GM23338 (cell line): Measurements from ENCODE around the gene CWC27. TPM values are rescaled to one million over a fixed set of nuclear protein-coding genes. Genes with fewer than 3 reads are reported as not detected.

Experiments used
- ATAC-seq: fragments of 200-7000 bp; cut with Tn5 transposase; 3 replicates; pipeline ENCODE4 v1.9.1; 2020
- DNase-seq: peaks from one replicate; pipeline ENCODE4 v3.0.0-alpha.2; 2015; ENCODE audit warnings: low spot score
- H2AFZ ChIP-seq: fragments of 200-600 bp; sonication (generic); 2 replicates; pipeline ENCODE4 v1.8.0; 2016; ENCODE audit warnings: antibody characterized with exemption, mild to moderate bottlenecking, moderate library complexity
- H3F3A ChIP-seq: fragments of 200-600 bp; sonication (generic); replicated peaks from 2 replicates; pipeline ENCODE4 v1.8.0; 2017; ENCODE audit warnings: antibody characterized with exemption, mixed run types, low read depth
- H3K27ac ChIP-seq: fragments of 200-600 bp; sonication (generic); 2 replicates; pipeline ENCODE4 v1.6.1; 2016; ENCODE audit warnings: low read depth
- H3K27me3 ChIP-seq: fragments of 200-600 bp; sonication (generic); 2 replicates; pipeline ENCODE4 v1.8.0; 2016; ENCODE audit warnings: mild to moderate bottlenecking, mixed run types, moderate library complexity; ENCODE audit not compliant: insufficient read depth
- H3K36me3 ChIP-seq: fragments of 200-600 bp; sonication (generic); 2 replicates; pipeline ENCODE4 v1.8.0; 2016; ENCODE audit warnings: mild to moderate bottlenecking; ENCODE audit not compliant: insufficient read depth
- H3K4me1 ChIP-seq: fragments of 200-600 bp; sonication (generic); 2 replicates; pipeline ENCODE4 v1.8.0; 2016; ENCODE audit warnings: mild to moderate bottlenecking, moderate library complexity; ENCODE audit not compliant: insufficient read depth
- H3K4me2 ChIP-seq: fragments of 200-600 bp; sonication (generic); 2 replicates; pipeline ENCODE4 v1.7.1; 2017; ENCODE audit warnings: mixed run types
- H3K4me3 ChIP-seq: fragments of 200-600 bp; sonication (generic); 2 replicates; pipeline ENCODE4 v1.6.1; 2016; ENCODE audit warnings: mixed run types
- H3K79me2 ChIP-seq: fragments of 200-600 bp; sonication (generic); replicated peaks from 2 replicates; pipeline ENCODE4 v1.8.0; 2017; ENCODE audit warnings: mild to moderate bottlenecking; ENCODE audit not compliant: insufficient read depth
- H3K9me2 ChIP-seq: fragments of 200-600 bp; sonication (generic); 2 replicates; pipeline ENCODE4 v1.8.0; 2017; ENCODE audit not compliant: insufficient read depth
- H4K20me1 ChIP-seq: fragments of 200-600 bp; sonication (generic); replicated peaks from 2 replicates; pipeline ENCODE4 v1.8.0; 2017; ENCODE audit warnings: mild to moderate bottlenecking; ENCODE audit not compliant: insufficient read depth
- H3K27ac Mint-ChIP-seq: 2 replicates; pipeline ENCODE4 v1.8.0; 2020; ENCODE audit warnings: inconsistent platforms, mild to moderate bottlenecking, moderate library complexity, mixed read lengths
- H3K27me3 Mint-ChIP-seq: 3 replicates; pipeline ENCODE4 v1.8.0; 2022; ENCODE audit warnings: low read depth, mild to moderate bottlenecking, moderate library complexity, mixed read lengths, inconsistent platforms; ENCODE audit not compliant: insufficient read depth, poor library complexity
- H3K36me3 Mint-ChIP-seq: 3 replicates; pipeline ENCODE4 v1.8.0; 2021; ENCODE audit warnings: low read depth, mild to moderate bottlenecking, inconsistent platforms, moderate library complexity, mixed read lengths
- H3K4me1 Mint-ChIP-seq: 3 replicates; pipeline ENCODE4 v1.8.0; 2020; ENCODE audit warnings: mild to moderate bottlenecking, inconsistent platforms, mixed read lengths
- H3K4me3 Mint-ChIP-seq: 3 replicates; pipeline ENCODE4 v1.8.0; 2021; ENCODE audit warnings: moderate library complexity, mild to moderate bottlenecking, inconsistent platforms, mixed read lengths
- H3K9me3 Mint-ChIP-seq: 3 replicates; pipeline ENCODE4 v1.8.0; 2020; ENCODE audit warnings: moderate library complexity, mild to moderate bottlenecking, inconsistent platforms, mixed read lengths
- CREB1 ChIP-seq: fragments of 250-450 bp; sonication (Bioruptor Pico); IDR thresholded peaks from 2 replicates; pipeline ENCODE4 v1.5.0; 2020; ENCODE audit warnings: low read depth, mild to moderate bottlenecking, moderate library complexity
- EZH2 ChIP-seq: fragments of 200-600 bp; sonication (generic); IDR thresholded peaks from one replicate; pipeline ENCODE4 v1.8.0; 2017; ENCODE audit warnings: antibody characterized with exemption, mild to moderate bottlenecking, low read depth; ENCODE audit not compliant: unreplicated experiment
- EZH2phosphoT487 ChIP-seq: fragments of 200-600 bp; sonication (generic); IDR thresholded peaks from one replicate; pipeline ENCODE4 v1.8.1; 2018; ENCODE audit warnings: antibody characterized with exemption; ENCODE audit not compliant: unreplicated experiment
- JUNB ChIP-seq: IDR thresholded peaks from one replicate; pipeline ENCODE4 v1.6.1; 2016; ENCODE audit warnings: antibody characterized with exemption; ENCODE audit not compliant: unreplicated experiment
- POLR2AphosphoS5 ChIP-seq: IDR thresholded peaks from 2 replicates; pipeline ENCODE4 v1.6.1; 2016; ENCODE audit warnings: antibody characterized with exemption, low read depth
- STAT1 ChIP-seq: IDR thresholded peaks from one replicate; pipeline ENCODE4 v1.6.1; 2016; ENCODE audit warnings: antibody characterized with exemption; ENCODE audit not compliant: unreplicated experiment
- ZNF114 ChIP-seq: fragments of 250-450 bp; sonication (Bioruptor Pico); IDR thresholded peaks from 2 replicates; pipeline ENCODE4 v1.5.0; 2020; ENCODE audit warnings: mild to moderate bottlenecking, moderate library complexity
- ZNF331 ChIP-seq: fragments of 250-450 bp; sonication (Bioruptor Pico); IDR thresholded peaks from 2 replicates; pipeline ENCODE4 v1.5.0; 2020; ENCODE audit warnings: low read depth, mild to moderate bottlenecking, moderate library complexity
- ZNF462 ChIP-seq: fragments of 250-450 bp; sonication (Bioruptor Pico); IDR thresholded peaks from 2 replicates; pipeline ENCODE4 v1.5.0; 2020; ENCODE audit warnings: mild to moderate bottlenecking, moderate library complexity
- polyA plus RNA-seq: library from polyadenylated mRNA; unstranded; fragments of >200 nt; fragmentation: Nextera tagmentation; extraction: Ambion mirVana; gene quantifications from 2 replicates; pipeline ENCODE4 v1.2.1, GENCODE V29; 2016
- total RNA-seq: library from RNA; depleted of rRNA; stranded (reverse); fragments of >200 nt; shearing (Covaris generic); gene quantifications from 2 replicates; pipeline ENCODE4 v1.2.3, GENCODE V29; 2014
- TF ChIP-seq, protein P1 (sequence below): IDR thresholded peaks from 2 replicates; pipeline ENCODE4 v1.6.1; 2016; ENCODE audit warnings: antibody characterized with exemption
- TF ChIP-seq, protein P2 (sequence below): IDR thresholded peaks from one replicate; pipeline ENCODE4 v1.6.1; 2018; ENCODE audit warnings: antibody characterized with exemption; ENCODE audit not compliant: unreplicated experiment

CWC27 gene
- total and polyA plus RNA-seq, 2 experiments from 2014 or later = 27.7 to 115 TPM

- H3K9me2 ChIP-seq = no peaks in the 10 kb centered on the region
- no peak overlapping the region for H3K4me3 Mint-ChIP-seq
- no peak overlapping the region for H3K4me3 ChIP-seq
- ATAC-seq = no peak
- no peak overlapping the region for H3K4me2 ChIP-seq
- H3F3A ChIP-seq = no peaks in the 10 kb centered on the region
- H3K36me3 Mint-ChIP-seq = peaks cover 13% of the 10 kb centered on the region; the same call in 2 of the 3 replicates
- H4K20me1 ChIP-seq = no peaks in the 10 kb centered on the region
- H3K36me3 ChIP-seq = no peaks in the 10 kb centered on the region
- no peak for TF ChIP-seq EZH2phosphoT487
- no peak for TF ChIP-seq ZNF331
- no peak for TF ChIP-seq STAT1
- no peak for TF ChIP-seq CREB1 (CRISPR knock-in tag)
- no peak for TF ChIP-seq POLR2AphosphoS5
- TF ChIP-seq, protein P1, sequence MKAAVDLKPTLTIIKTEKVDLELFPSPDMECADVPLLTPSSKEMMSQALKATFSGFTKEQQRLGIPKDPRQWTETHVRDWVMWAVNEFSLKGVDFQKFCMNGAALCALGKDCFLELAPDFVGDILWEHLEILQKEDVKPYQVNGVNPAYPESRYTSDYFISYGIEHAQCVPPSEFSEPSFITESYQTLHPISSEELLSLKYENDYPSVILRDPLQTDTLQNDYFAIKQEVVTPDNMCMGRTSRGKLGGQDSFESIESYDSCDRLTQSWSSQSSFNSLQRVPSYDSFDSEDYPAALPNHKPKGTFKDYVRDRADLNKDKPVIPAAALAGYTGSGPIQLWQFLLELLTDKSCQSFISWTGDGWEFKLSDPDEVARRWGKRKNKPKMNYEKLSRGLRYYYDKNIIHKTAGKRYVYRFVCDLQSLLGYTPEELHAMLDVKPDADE = no peak
- TF ChIP-seq EZH2 = no peak
- no peak for TF ChIP-seq ZNF114 (CRISPR knock-in tag)
- no peak for TF ChIP-seq ZNF462 (CRISPR knock-in tag)
- TF ChIP-seq JUNB = no peak
- TF ChIP-seq, protein P2, sequence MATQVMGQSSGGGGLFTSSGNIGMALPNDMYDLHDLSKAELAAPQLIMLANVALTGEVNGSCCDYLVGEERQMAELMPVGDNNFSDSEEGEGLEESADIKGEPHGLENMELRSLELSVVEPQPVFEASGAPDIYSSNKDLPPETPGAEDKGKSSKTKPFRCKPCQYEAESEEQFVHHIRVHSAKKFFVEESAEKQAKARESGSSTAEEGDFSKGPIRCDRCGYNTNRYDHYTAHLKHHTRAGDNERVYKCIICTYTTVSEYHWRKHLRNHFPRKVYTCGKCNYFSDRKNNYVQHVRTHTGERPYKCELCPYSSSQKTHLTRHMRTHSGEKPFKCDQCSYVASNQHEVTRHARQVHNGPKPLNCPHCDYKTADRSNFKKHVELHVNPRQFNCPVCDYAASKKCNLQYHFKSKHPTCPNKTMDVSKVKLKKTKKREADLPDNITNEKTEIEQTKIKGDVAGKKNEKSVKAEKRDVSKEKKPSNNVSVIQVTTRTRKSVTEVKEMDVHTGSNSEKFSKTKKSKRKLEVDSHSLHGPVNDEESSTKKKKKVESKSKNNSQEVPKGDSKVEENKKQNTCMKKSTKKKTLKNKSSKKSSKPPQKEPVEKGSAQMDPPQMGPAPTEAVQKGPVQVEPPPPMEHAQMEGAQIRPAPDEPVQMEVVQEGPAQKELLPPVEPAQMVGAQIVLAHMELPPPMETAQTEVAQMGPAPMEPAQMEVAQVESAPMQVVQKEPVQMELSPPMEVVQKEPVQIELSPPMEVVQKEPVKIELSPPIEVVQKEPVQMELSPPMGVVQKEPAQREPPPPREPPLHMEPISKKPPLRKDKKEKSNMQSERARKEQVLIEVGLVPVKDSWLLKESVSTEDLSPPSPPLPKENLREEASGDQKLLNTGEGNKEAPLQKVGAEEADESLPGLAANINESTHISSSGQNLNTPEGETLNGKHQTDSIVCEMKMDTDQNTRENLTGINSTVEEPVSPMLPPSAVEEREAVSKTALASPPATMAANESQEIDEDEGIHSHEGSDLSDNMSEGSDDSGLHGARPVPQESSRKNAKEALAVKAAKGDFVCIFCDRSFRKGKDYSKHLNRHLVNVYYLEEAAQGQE = no peak
- peaks cover 12% of the 10 kb centered on the region for H3K4me1 Mint-ChIP-seq
- H2AFZ ChIP-seq = no peak overlapping the region
- DNase-seq = no peak
- H3K27ac ChIP-seq = no peak overlapping the region
- H3K79me2 ChIP-seq = no peaks in the 10 kb centered on the region; the same call in 1 of the 2 replicates
- H3K9me3 Mint-ChIP-seq = peaks cover 4% of the 10 kb centered on the region; the same call in 1 of the 3 replicates
- no peaks in the 10 kb centered on the region for H3K27me3 ChIP-seq
- H3K4me1 ChIP-seq = peaks cover 13% of the 10 kb centered on the region
- peaks cover 4% of the 10 kb centered on the region for H3K27me3 Mint-ChIP-seq
- no peak overlapping the region for H3K27ac Mint-ChIP-seq
Measured at GRCh38 chr5:64942460-64942859, 173.7 kb downstream of the CWC27 start.
